OCI-LY3 (cell line): Measurements from ENCODE around the gene INKA1.

Experiments used
- H2AFZ ChIP-seq: fragments of 200-600, 300-600 bp; shearing (Covaris generic); 2 replicates; pipeline ENCODE4 v1.6.0; 2014; ENCODE audit warnings: antibody characterized with exemption, low read depth, low read length
- H3K27ac ChIP-seq: fragments of 200-600, 300-600 bp; sonication (generic); 2 replicates; pipeline ENCODE4 v1.5.1; 2014; ENCODE audit warnings: mild to moderate bottlenecking, low read length, moderate library complexity, mixed read lengths
- H3K27me3 ChIP-seq: fragments of 200-600, 300-600 bp; sonication (generic); 2 replicates; pipeline ENCODE4 v1.6.1; 2014; ENCODE audit warnings: low read depth, low read length, mixed read lengths
- H3K36me3 ChIP-seq: fragments of 200-600, 300-600 bp; sonication (generic); replicated peaks from 2 replicates; pipeline ENCODE3; 2014; ENCODE audit warnings: low read depth, low read length, mixed read lengths
- H3K4me1 ChIP-seq: fragments of 300-600, 200-600 bp; sonication (generic); 2 replicates; pipeline ENCODE4 v1.6.1; 2014; ENCODE audit warnings: low read length, mixed read lengths
- H3K4me2 ChIP-seq: fragments of 200-600, 300-600 bp; sonication (generic); 2 replicates; pipeline ENCODE4 v1.6.1; 2014; ENCODE audit warnings: low read length, mixed read lengths
- H3K4me3 ChIP-seq: fragments of 300-600, 200-600 bp; sonication (generic); 2 replicates; pipeline ENCODE4 v1.5.1; 2014; ENCODE audit warnings: antibody characterized with exemption, mild to moderate bottlenecking, low read length, moderate library complexity
- H3K79me2 ChIP-seq: fragments of 300-600, 200-600 bp; shearing (Covaris generic); 2 replicates; pipeline ENCODE4 v1.6.1; 2014; ENCODE audit warnings: mild to moderate bottlenecking, low read length, mixed read lengths
- H3K9ac ChIP-seq: fragments of 300-600, 200-600 bp; shearing (Covaris generic); 2 replicates; pipeline ENCODE4 v1.6.0; 2014; ENCODE audit warnings: mild to moderate bottlenecking, low read length, moderate library complexity
- H3K9me3 ChIP-seq: fragments of 200-600, 300-600 bp; shearing (Covaris generic); 2 replicates; pipeline ENCODE4 v1.6.1; 2014; ENCODE audit warnings: low read length, mixed read lengths; ENCODE audit not compliant: insufficient read depth
- H4K20me1 ChIP-seq: fragments of 200-600, 300-600 bp; sonication (generic); 2 replicates; pipeline ENCODE4 v1.6.1; 2016; ENCODE audit warnings: low read length, mixed read lengths; ENCODE audit not compliant: insufficient read depth
- CTCF ChIP-seq: fragments of 200-600, 300-600 bp; sonication (generic); IDR thresholded peaks from 2 replicates; pipeline ENCODE4 v1.5.1; 2014; ENCODE audit warnings: antibody characterized with exemption, low read length, low read depth
- EZH2phosphoT487 ChIP-seq: fragments of 200-600 bp; shearing (Covaris generic); IDR thresholded peaks from 2 replicates; pipeline ENCODE4 v1.6.1; 2018; ENCODE audit warnings: antibody characterized with exemption, mixed run types, low read depth

The INKA1 gene

GRCh38 chr3:49805367-49805782 is 2.3 kb downstream of the INKA1 start:
- no peaks in the 10 kb centered on the region for H3K36me3 ChIP-seq
- H4K20me1 ChIP-seq: no peaks in the 10 kb centered on the region
- H3K9ac ChIP-seq: no peak overlapping the region
- peaks cover 16% of the 10 kb centered on the region for H3K4me1 ChIP-seq
- peaks cover 20% of the 10 kb centered on the region for H3K27me3 ChIP-seq
- H3K4me3 ChIP-seq: no peak overlapping the region
- H3K79me2 ChIP-seq: no peaks in the 10 kb centered on the region
- H3K27ac ChIP-seq: no peak overlapping the region
- no peak overlapping the region for H2AFZ ChIP-seq
- H3K4me2 ChIP-seq: 0 out of 2 replicates have a peak overlapping the region, but pooled peaks have one; percentile 5
- TF ChIP-seq CTCF (no peak), EZH2phosphoT487 (no peak)
- H3K9me3 ChIP-seq: no peaks in the 10 kb centered on the region

GRCh38 chr3:49805897-49806701 is 3.0 kb downstream of the INKA1 start:
- no peaks in the 10 kb centered on the region for H4K20me1 ChIP-seq
- H3K4me1 ChIP-seq: peaks cover 16% of the 10 kb centered on the region
- no peak overlapping the region for H3K4me3 ChIP-seq
- H3K27me3 ChIP-seq: peaks cover 18% of the 10 kb centered on the region
- no peak overlapping the region for H3K9ac ChIP-seq
- no peak overlapping the region for H3K27ac ChIP-seq
- no peaks in the 10 kb centered on the region for H3K79me2 ChIP-seq
- H3K4me2 ChIP-seq: 0 out of 2 replicates have a peak overlapping the region, but pooled peaks have one; percentile 5
- no peaks in the 10 kb centered on the region for H3K9me3 ChIP-seq
- no peaks in the 10 kb centered on the region for H3K36me3 ChIP-seq
- no peak overlapping the region for H2AFZ ChIP-seq
- no peak for TF ChIP-seq EZH2phosphoT487
- TF ChIP-seq CTCF: no peak

GRCh38 chr3:49806850-49807249 is 3.8 kb downstream of the INKA1 start:
- no peak overlapping the region for H3K27ac ChIP-seq
- TF ChIP-seq EZH2phosphoT487 (no peak), CTCF (no peak)
- peaks cover 11% of the 10 kb centered on the region for H3K27me3 ChIP-seq
- H3K79me2 ChIP-seq: no peaks in the 10 kb centered on the region
- no peaks in the 10 kb centered on the region for H4K20me1 ChIP-seq
- H3K9ac ChIP-seq: no peak overlapping the region
- H3K9me3 ChIP-seq: no peaks in the 10 kb centered on the region
- no peak overlapping the region for H2AFZ ChIP-seq
- no peak overlapping the region for H3K4me3 ChIP-seq
- no peaks in the 10 kb centered on the region for H3K36me3 ChIP-seq
- H3K4me2 ChIP-seq: no peak overlapping the region
- peaks cover 16% of the 10 kb centered on the region for H3K4me1 ChIP-seq

- H3K9ac ChIP-seq: no peak overlapping the region
Observed at GRCh38 chr3:49807431-49808114, 4.5 kb downstream of the INKA1 start.

More at GRCh38 chr3:49807431-49808114, 4.5 kb downstream of the INKA1 start:
- peaks cover 16% of the 10 kb centered on the region for H3K4me1 ChIP-seq
- H2AFZ ChIP-seq: no peak overlapping the region
- H3K27ac ChIP-seq: no peak overlapping the region
- no peaks in the 10 kb centered on the region for H3K9me3 ChIP-seq
- no peaks in the 10 kb centered on the region for H4K20me1 ChIP-seq
- no peaks in the 10 kb centered on the region for H3K36me3 ChIP-seq
- H3K4me2 ChIP-seq: no peak overlapping the region
- H3K27me3 ChIP-seq: peaks cover 10% of the 10 kb centered on the region
- TF ChIP-seq EZH2phosphoT487: no peak
- TF ChIP-seq CTCF: no peak
- H3K79me2 ChIP-seq: no peaks in the 10 kb centered on the region
- no peak overlapping the region for H3K4me3 ChIP-seq
